IMR-90 (cell line): Measurements from ENCODE around the gene NSUN6. TPM values are rescaled to one million over a fixed set of nuclear protein-coding genes. Genes with fewer than 3 reads are reported as not detected.

Source experiments
- ATAC-seq: fragments of 200-7000 bp; cut with Tn5 transposase; 2 replicates; pipeline ENCODE4 v1.9.1; 2020; ENCODE audit warnings: low read depth, mild to moderate bottlenecking, moderate library complexity
- BruUV-seq: library from RNA; stranded (reverse); fragments of 400-500 nt; replicated peaks from 2 replicates; lab custom pipeline; 2021; lab: Mats Ljungman, UMichigan
- CTCF ChIA-PET: fragments of 300-600 bp; formaldehyde crosslinking; extraction: SDS; loops from one replicate; lab custom pipeline; 2021; ENCODE audit warnings: antibody characterized with exemption; lab: Yijun Ruan, JAX
- POLR2A ChIA-PET: fragments of 300-600 bp; sonication (Branson Sonifier 250); formaldehyde crosslinking; loops from one replicate; lab custom pipeline; 2022; ENCODE audit warnings: antibody characterized with exemption; ENCODE audit not compliant: unreplicated experiment; lab: Charles Lee
- DNase-seq: peaks from one replicate; pipeline ENCODE4 v3.0.0; 2013
- H2AFZ ChIP-seq: replicated peaks from 2 replicates; pipeline ENCODE3; 2013; ENCODE audit warnings: low read length, mild to moderate bottlenecking; ENCODE audit not compliant: poor library complexity
- H2AK5ac ChIP-seq: 2 replicates; pipeline ENCODE4 v1.6.1; 2013; ENCODE audit warnings: low read depth, low read length, inconsistent platforms
- H2AK9ac ChIP-seq: replicated peaks from 2 replicates; pipeline ENCODE3; 2013; ENCODE audit warnings: mild to moderate bottlenecking, low read depth, low read length, moderate library complexity; ENCODE audit not compliant: poor library complexity
- H2BK120ac ChIP-seq: 2 replicates; pipeline ENCODE4 v1.6.1; 2013; ENCODE audit warnings: low read depth, low read length, inconsistent platforms
- H2BK15ac ChIP-seq: 3 replicates; pipeline ENCODE4 v1.6.1; 2013; ENCODE audit warnings: low read depth, low read length, inconsistent platforms
- H2BK20ac ChIP-seq: 2 replicates; pipeline ENCODE4 v1.6.1; 2013; ENCODE audit warnings: low read depth, mild to moderate bottlenecking, inconsistent platforms, low read length, moderate library complexity
- H2BK5ac ChIP-seq: 2 replicates; pipeline ENCODE4 v1.6.1; 2013; ENCODE audit warnings: mild to moderate bottlenecking, low read depth, low read length, inconsistent platforms; ENCODE audit not compliant: poor library complexity, severe bottlenecking
- H3K14ac ChIP-seq: replicated peaks from 2 replicates; pipeline ENCODE4 v1.6.1; 2013; ENCODE audit warnings: low read depth, low read length, inconsistent platforms
- H3K18ac ChIP-seq: 2 replicates; pipeline ENCODE4 v1.6.1; 2013; ENCODE audit warnings: low read depth, low read length, control low read depth
- H3K23ac ChIP-seq: 2 replicates; pipeline ENCODE4 v1.6.1; 2013; ENCODE audit warnings: low read depth, low read length, inconsistent platforms
- H3K27ac ChIP-seq: 2 replicates; pipeline ENCODE4 v1.5.1; 2013; ENCODE audit warnings: mild to moderate bottlenecking, control low read depth, low read length; ENCODE audit not compliant: insufficient read depth
- H3K27me3 ChIP-seq: 2 replicates; pipeline ENCODE4 v1.6.1; 2013; ENCODE audit warnings: low read length; ENCODE audit not compliant: control insufficient read depth, insufficient read depth
- H3K36me3 ChIP-seq: 2 replicates; pipeline ENCODE4 v1.6.1; 2013; ENCODE audit warnings: low read length, mixed read lengths; ENCODE audit not compliant: control insufficient read depth, insufficient read depth
- H3K4ac ChIP-seq: 2 replicates; pipeline ENCODE4 v1.6.1; 2013; ENCODE audit warnings: low read depth, low read length, inconsistent platforms
- H3K4me1 ChIP-seq: 2 replicates; pipeline ENCODE4 v1.6.1; 2013; ENCODE audit warnings: low read length, mixed read lengths; ENCODE audit not compliant: control insufficient read depth, insufficient read depth
- H3K4me2 ChIP-seq: 2 replicates; pipeline ENCODE4 v1.6.1; 2013; ENCODE audit warnings: low read depth, mild to moderate bottlenecking, control low read depth, low read length, moderate library complexity
- H3K4me3 ChIP-seq: 2 replicates; pipeline ENCODE4 v1.5.1; 2013; ENCODE audit warnings: low read depth, mild to moderate bottlenecking, control low read depth, low read length, moderate library complexity; ENCODE audit not compliant: insufficient read depth
- H3K56ac ChIP-seq: 2 replicates; pipeline ENCODE4 v1.6.1; 2013; ENCODE audit warnings: low read length, inconsistent platforms; ENCODE audit not compliant: insufficient read depth; ENCODE audit errors: extremely low read depth
- H3K79me1 ChIP-seq, 2 experiments: 2 replicates each; pipeline ENCODE4 v1.6.1; 2013; ENCODE audit warnings: low read length in 2 of 2, inconsistent platforms in 1 of 2, low read depth in 1 of 2
- H3K9ac ChIP-seq: 2 replicates; pipeline ENCODE4 v1.6.1; 2013; ENCODE audit warnings: low read depth, low read length, control low read depth
- H3K9me1 ChIP-seq: 2 replicates; pipeline ENCODE4 v1.6.1; 2013; ENCODE audit warnings: low read length, inconsistent platforms; ENCODE audit not compliant: insufficient read depth
- H3K9me3 ChIP-seq: 2 replicates; pipeline ENCODE4 v1.6.1; 2013; ENCODE audit warnings: low read length; ENCODE audit not compliant: control insufficient read depth, insufficient read depth
- H4K20me1 ChIP-seq: 2 replicates; pipeline ENCODE4 v1.6.1; 2013; ENCODE audit warnings: low read length, inconsistent platforms; ENCODE audit not compliant: insufficient read depth
- H4K5ac ChIP-seq: 2 replicates; pipeline ENCODE4 v1.6.1; 2013; ENCODE audit warnings: mild to moderate bottlenecking, low read depth, low read length, control low read depth
- H4K8ac ChIP-seq, 2 experiments: 2 replicates each; pipeline ENCODE4 v1.6.1; 2013; ENCODE audit warnings: low read depth in 2 of 2, low read length in 2 of 2, control low read depth in 1 of 2, inconsistent platforms in 1 of 2
- H4K91ac ChIP-seq: 2 replicates; pipeline ENCODE4 v1.6.1; 2013; ENCODE audit warnings: low read depth, low read length, inconsistent platforms; ENCODE audit not compliant: insufficient read depth
- SMC3 ChIP-seq: fragments of 150-350 bp; IDR thresholded peaks from 2 replicates; pipeline ENCODE4 v1.6.1; 2016; ENCODE audit warnings: low read depth, mild to moderate bottlenecking, antibody characterized with exemption, low read length, moderate library complexity
- WGBS, 2 experiments: methylation state at CpG; one replicate each; pipeline versions ENCODE4 v1.1.5 to v1.1.7; 2013; ENCODE audit warnings: missing lambda C conversion rate in 2 of 2; ENCODE audit not compliant: insufficient read length in 1 of 2; ENCODE audit errors: extremely low coverage in 2 of 2; 5-methylcytosine and 5-hydroxymethylcytosine counted together
- dilution Hi-C: fragments of 300-500 bp; cut with HindIII; formaldehyde crosslinking; loops from one replicate; pipeline ENCODE4 v1.14.3; 2018; ENCODE audit warnings: low sequenced_read_pairs; ENCODE audit not compliant: unreplicated experiment
- in situ Hi-C: fragments of 300-500 bp; cut with MboI; formaldehyde crosslinking; loops from 3 replicates; pipeline ENCODE4 v1.14.3; 2019; ENCODE audit warnings: low sequenced_read_pairs, inconsistent platforms, mixed read lengths
- intact Hi-C: fragments of 100-400 bp; cut with micrococcal nuclease; formaldehyde crosslinking; loops from 2 replicates; pipeline ENCODE4 v1.10.0; 2022
- polyA plus RNA-seq, 3 experiments: library from polyadenylated mRNA; depleted of rRNA; stranded (reverse); fragments of >200 nt; gene quantifications; 2 replicates each; pipeline ENCODE4 v1.2.3, GENCODE V29; 2012; ENCODE audit warnings: low replicate concordance in 1 of 3
- total RNA-seq: library from RNA; depleted of rRNA; stranded (reverse); fragments of >200 nt; gene quantifications from 2 replicates; pipeline ENCODE4 v1.2.3, GENCODE V29; 2012

NSUN6 gene
- total and polyA plus RNA-seq, 2 of the 4 experiments (the other 2 are of a cell fraction) = 4.6 to 11.5 TPM

DNA sequence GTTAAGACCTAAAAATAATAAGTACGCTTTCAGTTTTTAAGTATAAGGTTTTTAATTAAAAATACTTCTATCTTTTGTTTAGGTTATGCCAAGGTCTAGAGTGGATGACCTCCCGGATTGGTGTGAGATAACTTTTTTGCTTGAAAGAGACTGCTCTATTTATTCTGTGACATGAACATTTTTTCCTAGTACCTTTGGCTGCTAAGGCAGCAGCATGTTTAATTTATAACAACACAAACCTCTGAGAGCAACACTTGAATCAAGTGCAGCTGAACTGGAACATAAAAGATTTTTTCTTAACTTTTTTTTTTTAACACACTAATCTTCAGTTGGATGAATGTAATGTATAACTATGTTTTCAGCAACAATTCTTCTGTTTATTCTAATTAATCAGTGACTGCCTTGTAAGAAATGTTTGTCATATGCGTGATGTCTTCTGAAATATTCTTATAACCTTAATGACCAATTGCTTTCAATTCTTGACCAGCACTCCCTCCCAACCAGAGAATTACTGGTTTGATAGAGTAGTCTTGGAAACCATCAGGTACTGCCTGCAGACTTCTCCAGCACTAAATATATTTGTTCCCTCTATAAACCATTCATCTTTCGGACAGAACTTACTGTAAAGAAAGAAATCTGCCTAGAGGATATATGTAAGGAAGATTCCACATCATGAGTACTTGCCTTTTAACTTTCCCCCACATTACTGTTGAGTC is 23.9 kb upstream of the NSUN6 start:
- Histone ChIP-seq H3K9me3 (no peaks in the 10 kb centered on the region), H4K20me1 (peaks cover 6% of the 10 kb centered on the region; the same call in 1 of the 2 replicates), H4K5ac (no peak overlapping the region), H3K23ac (no peak overlapping the region), H3K9me1 (no peaks in the 10 kb centered on the region), H3K27ac (no peak overlapping the region), H3K4me2 (no peak overlapping the region), H3K36me3 (peaks cover 31% of the 10 kb centered on the region), H3K4me3 (no peak overlapping the region), H3K4ac (no peak overlapping the region), H4K8ac (no peak overlapping the region), H3K4me1 (no peaks in the 10 kb centered on the region), H2BK15ac (no peak overlapping the region), H3K18ac (no peak overlapping the region), H2AK9ac (no peak overlapping the region), H3K27me3 (no peaks in the 10 kb centered on the region), H3K9ac (no peak overlapping the region), H3K79me1 (peaks cover 20 to 27% of the 10 kb centered on the region in 2 experiments), H2BK5ac (no peak overlapping the region), H2BK20ac (no peak overlapping the region), H2AFZ (no peak overlapping the region), H4K91ac (no peak overlapping the region), H2AK5ac (no peak overlapping the region), H3K14ac (no peak overlapping the region), H3K56ac (no peak overlapping the region), H2BK120ac (no peak overlapping the region)
- no peak for ATAC-seq
- dilution Hi-C loops (no loop called here), intact Hi-C loops (no loop called here), in situ Hi-C loops (loop anchor here (25.0 kb wide), 1 partner anchor 1112 kb away; no protein-coding TSS in a partner anchor)
- no peak for DNase-seq
- ChIA-PET POLR2A (no interaction called here), CTCF (no interaction called here)
- WGBS, 2 experiments = no CpG with 5 or more reads among the region's 4 CpGs
- TF ChIP-seq SMC3 = no peak
- no TSS peak for BruUV-seq
